CD14-positive monocyte (primary cell): ENCODE data around the gene CEACAM7. TPM values are rescaled to one million over a fixed set of nuclear protein-coding genes. Genes with fewer than 3 reads are reported as not detected.
A peak's percentile ranks its signal among the peaks of the same experiment; 100 is the strongest.

ENCODE experiments used
- DNase-seq, 3 donors: peaks; one replicate each; pipeline ENCODE4 v3.0.0-alpha.2; 2011 to 2022
- H2AFZ ChIP-seq: 2 replicates; pipeline ENCODE4 v1.6.0; 2012; ENCODE audit warnings: mild to moderate bottlenecking, low read depth, low read length, inconsistent platforms; ENCODE audit not compliant: insufficient read depth, poor library complexity, severe bottlenecking
- H3K27ac ChIP-seq, 2 donors: 1 replicate in 1 of 2; 2 replicates in 1 of 2; pipeline ENCODE4 v1.5.1; 2012 to 2013; ENCODE audit warnings: low read length in 2 of 2, control low read depth in 1 of 2, inconsistent platforms in 1 of 2, low read depth in 1 of 2, mild to moderate bottlenecking in 1 of 2
- H3K27me3 ChIP-seq, 2 donors: one replicate each; pipeline versions ENCODE4 v1.6.0 to v1.6.1; 2011 to 2013; ENCODE audit warnings: low read length in 2 of 2; ENCODE audit not compliant: control insufficient read depth in 2 of 2, insufficient read depth in 2 of 2
- H3K36me3 ChIP-seq, 2 donors: replicated peaks in 1 of 2; 1 replicate in 1 of 2; 2 replicates in 1 of 2; pipeline versions ENCODE4 v1.5.1 to v1.6.1; 2012 to 2013; ENCODE audit warnings: low read length in 2 of 2, control low read depth in 1 of 2, inconsistent platforms in 1 of 2, mild to moderate bottlenecking in 1 of 2; ENCODE audit not compliant: insufficient read depth in 2 of 2, control insufficient read depth in 1 of 2
- H3K4me1 ChIP-seq, 2 donors: 1 replicate in 1 of 2; 2 replicates in 1 of 2; pipeline versions ENCODE4 v1.5.1 to v1.6.1; 2012 to 2013; ENCODE audit warnings: low read length in 2 of 2, control low read depth in 1 of 2, inconsistent platforms in 1 of 2, mild to moderate bottlenecking in 1 of 2, moderate library complexity in 1 of 2; ENCODE audit not compliant: insufficient read depth in 2 of 2, control insufficient read depth in 1 of 2
- H3K4me2 ChIP-seq: replicated peaks from 2 replicates; pipeline ENCODE3; 2012; ENCODE audit warnings: low read length, moderate library complexity, mild to moderate bottlenecking; ENCODE audit not compliant: poor library complexity, severe bottlenecking; ENCODE audit errors: extremely low read depth
- H3K4me3 ChIP-seq, 3 experiments: fragments of 200-600 bp in 1 of 3; sonication (generic) in 1 of 3; replicated peaks in 1 of 3; 1 replicate in 2 of 3; 2 replicates in 1 of 3; pipeline ENCODE4 v1.5.1; 2011 to 2013; ENCODE audit warnings: low read length in 3 of 3, mild to moderate bottlenecking in 3 of 3, control low read depth in 2 of 3, low read depth in 2 of 3, inconsistent platforms in 1 of 3, moderate library complexity in 1 of 3
- H3K79me2 ChIP-seq: 2 replicates; pipeline ENCODE4 v1.6.0; 2012; ENCODE audit warnings: mild to moderate bottlenecking, control low read depth, inconsistent platforms, low read length, moderate library complexity; ENCODE audit not compliant: insufficient read depth
- H3K9ac ChIP-seq: 2 replicates; pipeline ENCODE4 v1.6.0; 2017; ENCODE audit warnings: low read length, mild to moderate bottlenecking; ENCODE audit not compliant: insufficient read depth, poor library complexity, severe bottlenecking
- H3K9me3 ChIP-seq, 2 donors: replicated peaks in 1 of 2; 1 replicate in 1 of 2; 2 replicates in 1 of 2; pipeline versions ENCODE4 v1.5.1 to v1.6.1; 2012 to 2013; ENCODE audit warnings: low read length in 2 of 2, control low read depth in 1 of 2; ENCODE audit not compliant: control insufficient read depth in 1 of 2, insufficient read depth in 1 of 2
- H4K20me1 ChIP-seq: 2 replicates; pipeline ENCODE4 v1.6.0; 2012; ENCODE audit warnings: mild to moderate bottlenecking, low read length, control low read depth, moderate library complexity; ENCODE audit not compliant: insufficient read depth
- H3K27ac Mint-ChIP-seq, 7 donors: one replicate each; pipeline ENCODE4 v1.8.0; 2020; ENCODE audit warnings: mild to moderate bottlenecking in 7 of 7, mixed read lengths in 7 of 7, moderate library complexity in 6 of 7, inconsistent platforms in 2 of 7
- H3K27me3 Mint-ChIP-seq, 3 donors: one replicate each; pipeline ENCODE4 v1.8.0; 2021 to 2022; ENCODE audit warnings: low read depth in 3 of 3, mild to moderate bottlenecking in 3 of 3, mixed read lengths in 3 of 3, moderate library complexity in 3 of 3, inconsistent platforms in 1 of 3
- H3K36me3 Mint-ChIP-seq, 2 donors: one replicate each; pipeline ENCODE4 v1.8.0; 2020; ENCODE audit warnings: mixed read lengths in 2 of 2, inconsistent platforms in 1 of 2, mild to moderate bottlenecking in 1 of 2
- H3K4me1 Mint-ChIP-seq: one replicate; pipeline ENCODE4 v1.8.0; 2020; ENCODE audit warnings: mild to moderate bottlenecking, mixed read lengths
- H3K4me3 Mint-ChIP-seq, 2 donors: one replicate each; pipeline ENCODE4 v1.8.0; 2020; ENCODE audit warnings: mild to moderate bottlenecking in 2 of 2, mixed read lengths in 2 of 2, moderate library complexity in 1 of 2
- H3K9me3 Mint-ChIP-seq, 7 donors: one replicate each; pipeline ENCODE4 v1.8.0; 2020 to 2022; ENCODE audit warnings: mixed read lengths in 7 of 7, mild to moderate bottlenecking in 6 of 7, moderate library complexity in 6 of 7, inconsistent platforms in 2 of 7
- CTCF ChIP-seq: fragments of 200-600 bp; IDR thresholded peaks from one replicate; pipeline ENCODE4 v1.8.0; 2022; ENCODE audit warnings: antibody characterized with exemption, mild to moderate bottlenecking
- WGBS: methylation state at CpG from one replicate; pipeline ENCODE4 v1.1.5; 2013; ENCODE audit warnings: missing lambda C conversion rate; ENCODE audit not compliant: insufficient coverage; 5-methylcytosine and 5-hydroxymethylcytosine counted together
- intact Hi-C, 2 donors: fragments of 100-400 bp; cut with micrococcal nuclease; formaldehyde crosslinking; loops; one replicate each; pipeline versions ENCODE4 v1.15.0 to v1.15.1; 2023
- polyA plus RNA-seq, 3 donors: library from polyadenylated mRNA; depleted of rRNA in 1 of 3; unstranded in 2 of 3; stranded (reverse) in 1 of 3; fragments of 300-500 nt in 2 of 3; fragments of >200 nt in 1 of 3; fragmentation: Illumina TruSeq in 2 of 3; gene quantifications; 1 replicate in 2 of 3; 2 replicates in 1 of 3; pipeline ENCODE4 v1.2.3, GENCODE V29; 2012 to 2021
- small RNA-seq: library from RNA; depleted of rRNA; stranded (forward); fragments of <200 nt; gene quantifications from one replicate; pipeline ENCODE3, GENCODE V24; 2012; ENCODE audit warnings: low read depth; ENCODE audit not compliant: insufficient read length

Gene CEACAM7
- polyA plus RNA-seq, 3 donors: not detected

GRCh38 chr19:41624515-41624914 lies 63.6 kb downstream of the CEACAM7 start:
- H3K4me3 Mint-ChIP-seq: peak overlapping the region; percentile 98 to 99
- H3K4me1 Mint-ChIP-seq: peaks cover 87% of the 10 kb centered on the region
- peaks cover 17 to 37% of the 10 kb centered on the region in 2 donors for H3K36me3 Mint-ChIP-seq
- H3K9ac ChIP-seq: peak overlapping the region; percentile 79
- H3K4me2 ChIP-seq: peak overlapping the region; percentile 100
- H3K4me1 ChIP-seq: peaks cover 84 to 89% of the 10 kb centered on the region in 2 donors
- peak overlapping the region in 2 of 3 experiments; percentile 80 to 98 for H3K4me3 ChIP-seq
- no peaks in the 10 kb centered on the region for H3K9me3 ChIP-seq
- H3K27ac ChIP-seq: peak overlapping the region; percentile 30 to 90
- peaks cover 73% of the 10 kb centered on the region for H3K79me2 ChIP-seq
- no peak overlapping the region for H2AFZ ChIP-seq
- DNase-seq: no peak
- H3K27me3 Mint-ChIP-seq: peaks cover 0 to 4% (median 2%) of the 10 kb centered on the region in 3 donors
- no peaks in the 10 kb centered on the region for H3K27me3 ChIP-seq
- no peak for TF ChIP-seq CTCF
- H3K9me3 Mint-ChIP-seq: no peaks in the 10 kb centered on the region
- H4K20me1 ChIP-seq: peaks cover 42% of the 10 kb centered on the region
- H3K27ac Mint-ChIP-seq: peak overlapping the region; percentile 54 to 94 (median 75)
- intact Hi-C loops: no loop called here
- peaks cover 5 to 6% of the 10 kb centered on the region in 2 donors for H3K36me3 ChIP-seq
- WGBS: 94% methylated on average over 3 of the region's 7 CpGs

DNA sequence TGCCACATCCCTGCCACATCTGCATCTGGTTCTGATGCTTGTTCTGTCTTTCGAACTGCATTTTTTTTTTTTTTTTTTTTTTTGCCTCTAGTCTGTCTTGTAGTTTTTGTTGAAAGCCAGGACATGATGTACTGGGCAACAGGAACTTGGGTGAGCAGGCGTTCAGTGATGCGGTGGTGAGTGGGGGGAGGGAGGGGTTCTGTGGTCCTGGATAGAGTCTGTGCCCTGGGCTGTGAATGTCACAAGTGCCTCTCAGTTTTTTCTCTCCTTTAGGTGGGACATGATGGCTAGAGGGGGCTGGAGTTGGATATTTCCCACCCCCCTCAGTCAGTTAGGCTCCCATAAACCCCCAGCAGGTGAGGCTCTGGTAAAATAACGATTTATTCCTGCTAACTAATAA lies 64.7 kb downstream of the CEACAM7 start:
- intact Hi-C loops: no loop called here
- peak overlapping the region; percentile 40 to 90 for H3K27ac ChIP-seq
- no peak for TF ChIP-seq CTCF

More for the DNA sequence above, 64.7 kb downstream of the CEACAM7 start:
- Histone ChIP-seq H3K36me3 (peaks cover 8 to 10% of the 10 kb centered on the region in 2 donors), H3K4me1 (peaks cover 95 to 99% of the 10 kb centered on the region in 2 donors), H3K4me3 (peak overlapping the region in 1 of 3 experiments; percentile 98), H3K27me3 (no peaks in the 10 kb centered on the region), H3K79me2 (peaks cover 73% of the 10 kb centered on the region), H3K9me3 (no peaks in the 10 kb centered on the region), H3K4me2 (peak overlapping the region; percentile 100), H2AFZ (no peak overlapping the region), H4K20me1 (peaks cover 53% of the 10 kb centered on the region), H3K9ac (no peak overlapping the region)
- 0% methylated on average over 2 of the region's 4 CpGs for WGBS
- Mint-ChIP-seq H3K4me1 (peaks cover 98% of the 10 kb centered on the region), H3K27ac (peak overlapping the region; percentile 42 to 89 (median 86)), H3K27me3 (peaks cover 0 to 5% (median 2%) of the 10 kb centered on the region in 3 donors), H3K36me3 (peaks cover 22 to 46% of the 10 kb centered on the region in 2 donors), H3K9me3 (no peaks in the 10 kb centered on the region), H3K4me3 (peak overlapping the region in 1 of 2 donors; percentile 76)
- no peak for DNase-seq

Small RNAs within 50 kb of the gene (small RNA-seq; reads per million reads assigned to genes)
- not detected for gene AC243960.4

Other genes with a start within 250 kb of the CEACAM7 start
- 10 to 100 TPM; 33.2 to 48.0 (median 43.8) TPM for gene DMAC2, start 248.4 kb downstream of the CEACAM7 start, polyA plus RNA-seq
- gene ERICH4, start 245.1 kb downstream of the CEACAM7 start, polyA plus RNA-seq: under 1 TPM in 1 of 3 donors, not detected in 2; 0.09 TPM
- gene CEACAM21, start 112.1 kb downstream of the CEACAM7 start, polyA plus RNA-seq: 1 to 10 TPM; 2.1 to 6.4 (median 4.1) TPM
- 10 to 100 TPM; 23.1 to 40.7 (median 27.5) TPM for gene CEACAM4, start 61.2 kb downstream of the CEACAM7 start, polyA plus RNA-seq
- not detected for gene CEACAM5, start 20.4 kb upstream of the CEACAM7 start, polyA plus RNA-seq
- under 1 TPM in 1 of 3 donors, not detected in 2; 0.07 TPM for gene CEACAM6, start 67.3 kb upstream of the CEACAM7 start, polyA plus RNA-seq
- gene CEACAM3, start 108.3 kb upstream of the CEACAM7 start, polyA plus RNA-seq: 10 to 100 TPM in 2 of 3 donors, 1 to 10 TPM in 1; 5.9 to 11.8 (median 11.3) TPM
- gene LYPD4, start 156.4 kb upstream of the CEACAM7 start, polyA plus RNA-seq: not detected
- gene DMRTC2, start 156.8 kb upstream of the CEACAM7 start, polyA plus RNA-seq: not detected
- 1,000 to 10,000 TPM; 1,234 to 2,117 (median 1,424) TPM for gene RPS19, start 172.0 kb upstream of the CEACAM7 start, polyA plus RNA-seq
- 1 to 10 TPM; 1.9 to 2.7 (median 2.1) TPM for gene CD79A, start 189.0 kb upstream of the CEACAM7 start, polyA plus RNA-seq
- gene ARHGEF1, start 194.9 kb upstream of the CEACAM7 start, polyA plus RNA-seq: 100 to 1,000 TPM in 1 of 3 donors, 10 to 100 TPM in 2; 82.8 to 622 (median 95.5) TPM
- gene ERFL, start 240.2 kb upstream of the CEACAM7 start, polyA plus RNA-seq: not detected